HEK293 (cell line): ENCODE data around the gene EFCAB12.

ENCODE experiments used
- CTCF ChIA-PET: fragments of 350-600 bp; formaldehyde crosslinking; extraction: SDS; loops from one replicate; lab custom pipeline; 2021; ENCODE audit warnings: antibody characterized with exemption; lab: Yijun Ruan, JAX
- POLR2A ChIA-PET: fragments of 300-600 bp; formaldehyde crosslinking; extraction: SDS; loops from one replicate; lab custom pipeline; 2020; ENCODE audit warnings: antibody characterized with exemption, inconsistent platforms; lab: Yijun Ruan, JAX
- H3K27ac ChIP-seq: fragments of 200-500 bp; sonication (Bioruptor generic); 2 replicates; pipeline ENCODE4 v1.5.1; 2014; ENCODE audit warnings: low read depth, low read length, control low read depth, inconsistent platforms; ENCODE audit errors: extremely low read depth
- H3K36me3 ChIP-seq, 2 experiments: fragments of 200-500 bp in 1 of 2; sonication (Bioruptor generic) in 1 of 2; 1 replicate in 1 of 2; 2 replicates in 1 of 2; pipeline ENCODE4 v1.5.1; 2014 to 2017; ENCODE audit warnings: inconsistent platforms in 2 of 2, low read length in 2 of 2; ENCODE audit not compliant: control insufficient read depth in 2 of 2, insufficient read depth in 1 of 2
- H3K4me1 ChIP-seq: fragments of 200-500 bp; sonication (Bioruptor generic); 2 replicates; pipeline ENCODE4 v1.5.1; 2014; ENCODE audit warnings: mild to moderate bottlenecking, low read length, inconsistent platforms; ENCODE audit not compliant: control insufficient read depth, insufficient read depth
- H3K4me3 ChIP-seq: 2 replicates; pipeline ENCODE4 v1.5.1; 2011; ENCODE audit warnings: low read depth, mild to moderate bottlenecking, control low read depth, low read length, moderate library complexity
- H3K9me3 ChIP-seq: fragments of 200-500 bp; sonication (Bioruptor generic); 2 replicates; pipeline ENCODE4 v1.5.1; 2014; ENCODE audit warnings: low read depth, low read length, inconsistent platforms; ENCODE audit not compliant: control insufficient read depth, insufficient read depth
- BCL11B ChIP-seq: fragments of 450-650 bp; formaldehyde crosslinking; IDR thresholded peaks from 2 replicates; pipeline ENCODE4 v1.5.1; 2016; ENCODE audit warnings: low read depth, missing biosample characterization, missing genetic modification characterization
- SP2 ChIP-seq: fragments of 450-650 bp; formaldehyde crosslinking; IDR thresholded peaks from 2 replicates; pipeline ENCODE4 v1.5.1; 2016; ENCODE audit warnings: missing biosample characterization, missing genetic modification characterization
- ZBTB17 ChIP-seq: fragments of 450-650 bp; formaldehyde crosslinking; IDR thresholded peaks from 2 replicates; pipeline ENCODE4 v1.5.1; 2016; ENCODE audit warnings: missing biosample characterization, missing genetic modification characterization
- ZFP69B ChIP-seq: fragments of 450-650 bp; formaldehyde crosslinking; IDR thresholded peaks from 2 replicates; pipeline ENCODE4 v1.5.1; 2016; ENCODE audit warnings: missing biosample characterization, missing genetic modification characterization
- ZNF132 ChIP-seq: fragments of 450-650 bp; formaldehyde crosslinking; IDR thresholded peaks from 2 replicates; pipeline ENCODE4 v1.5.1; 2017; ENCODE audit warnings: missing biosample characterization, missing genetic modification characterization, borderline replicate concordance
- ZNF157 ChIP-seq: fragments of 450-650 bp; formaldehyde crosslinking; IDR thresholded peaks from 2 replicates; pipeline ENCODE4 v1.5.1; 2016; ENCODE audit warnings: missing biosample characterization, missing genetic modification characterization
- ZNF2 ChIP-seq: fragments of 450-650 bp; formaldehyde crosslinking; IDR thresholded peaks from 2 replicates; pipeline ENCODE4 v1.5.1; 2016; ENCODE audit warnings: missing biosample characterization, missing genetic modification characterization
- ZNF221 ChIP-seq: fragments of 450-650 bp; formaldehyde crosslinking; IDR thresholded peaks from 2 replicates; pipeline ENCODE4 v1.5.1; 2017; ENCODE audit warnings: missing biosample characterization, missing genetic modification characterization, borderline replicate concordance
- ZNF280C ChIP-seq: fragments of 450-650 bp; formaldehyde crosslinking; IDR thresholded peaks from 2 replicates; pipeline ENCODE4 v1.5.1; 2016; ENCODE audit warnings: missing biosample characterization, missing genetic modification characterization
- ZNF416 ChIP-seq: fragments of 450-650 bp; formaldehyde crosslinking; IDR thresholded peaks from 2 replicates; pipeline ENCODE4 v1.5.1; 2016; ENCODE audit warnings: missing biosample characterization, missing genetic modification characterization
- ZNF623 ChIP-seq: fragments of 450-650 bp; formaldehyde crosslinking; IDR thresholded peaks from 2 replicates; pipeline ENCODE4 v1.5.1; 2016; ENCODE audit warnings: missing biosample characterization, missing genetic modification characterization
- ZNF639 ChIP-seq: fragments of 450-650 bp; formaldehyde crosslinking; IDR thresholded peaks from 2 replicates; pipeline ENCODE4 v1.5.1; 2016; ENCODE audit warnings: missing biosample characterization, missing genetic modification characterization
- ZNF664 ChIP-seq: fragments of 450-650 bp; formaldehyde crosslinking; IDR thresholded peaks from 2 replicates; pipeline ENCODE4 v1.5.1; 2016; ENCODE audit warnings: missing biosample characterization, missing genetic modification characterization
- ZNF76 ChIP-seq: fragments of 450-650 bp; formaldehyde crosslinking; IDR thresholded peaks from 2 replicates; pipeline ENCODE4; 2016; ENCODE audit warnings: low read depth, missing biosample characterization, missing genetic modification characterization, borderline replicate concordance
- ZNF837 ChIP-seq: fragments of 450-650 bp; formaldehyde crosslinking; IDR thresholded peaks from 2 replicates; pipeline ENCODE4 v1.5.1; 2016; ENCODE audit warnings: missing biosample characterization, missing genetic modification characterization
- TF ChIP-seq, protein P1 (sequence below): fragments of 450-650 bp; formaldehyde crosslinking; IDR thresholded peaks from 2 replicates; pipeline ENCODE4 v1.5.1; 2017; ENCODE audit warnings: missing biosample characterization, missing genetic modification characterization
- TF ChIP-seq, protein P2 (sequence below): fragments of 450-650 bp; formaldehyde crosslinking; IDR thresholded peaks from 2 replicates; pipeline ENCODE4 v1.5.1; 2016; ENCODE audit warnings: missing biosample characterization, missing genetic modification characterization

EFCAB12 gene

DNA sequence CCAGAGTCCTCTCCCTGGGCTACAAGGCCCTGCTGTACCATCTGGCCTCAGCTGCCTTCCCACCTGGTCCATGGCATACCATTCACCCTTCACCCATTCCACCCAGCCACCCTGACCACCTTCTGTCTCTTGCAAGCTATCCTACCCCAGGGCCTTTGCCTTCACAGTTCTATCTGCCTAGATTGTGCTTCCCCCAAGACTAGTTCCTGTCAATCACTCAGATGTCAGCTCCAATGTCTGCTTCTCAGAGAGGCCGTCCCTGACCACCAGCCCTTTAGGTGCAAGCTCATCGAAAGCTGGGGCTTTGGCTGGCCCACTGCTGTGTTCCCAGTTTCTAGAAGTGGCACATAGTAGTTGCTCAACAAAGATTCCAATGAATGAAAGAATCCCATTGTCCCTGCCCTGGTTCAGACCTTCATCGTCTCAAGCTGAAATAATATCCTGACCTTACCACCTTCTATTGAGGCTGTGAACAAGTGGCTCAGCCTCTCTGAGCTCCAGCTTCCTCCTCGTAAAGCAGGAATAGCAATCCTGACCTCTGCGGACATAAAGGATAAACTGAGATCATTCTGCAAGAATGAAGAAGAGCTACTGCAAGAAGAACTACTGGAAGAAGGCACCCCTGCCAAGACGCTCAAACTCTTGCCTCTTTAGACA is 15.8 kb downstream of the EFCAB12 start:
- POLR2A ChIA-PET, result interaction anchor here (0.7 to 1.2 kb wide), 2 partner anchors 15 to 27 kb away, joined by 3 to 4 read pairs; partner anchors contain the start of genes EFCAB12, IFT122 and MBD4
- Histone ChIP-seq H3K4me3 (no peak overlapping the region), H3K36me3 (no peaks in the 10 kb centered on the region), H3K4me1 (no peaks in the 10 kb centered on the region; the same call in 1 of the 2 replicates), H3K27ac (no peak overlapping the region), H3K9me3 (no peaks in the 10 kb centered on the region)
- TF ChIP-seq ZFP69B (tag by site-specific recombination) (no peak), ZNF623 (tag by site-specific recombination) (peak; percentile 49; the same call in 1 of the 2 replicates), ZNF639 (tag by site-specific recombination) (no peak), ZNF664 (tag by site-specific recombination) (peak; percentile 79; the same call in 1 of the 2 replicates)
- CTCF ChIA-PET, result interaction anchor here (0.6 to 2.8 kb wide), 2 partner anchors 13 to 499 kb away, joined by 3 to 14 read pairs; no protein-coding TSS in a partner anchor

- Histone ChIP-seq H3K4me1 (no peaks in the 10 kb centered on the region; the same call in 1 of the 2 replicates), H3K27ac (no peak overlapping the region), H3K36me3 (no peaks in the 10 kb centered on the region), H3K9me3 (no peaks in the 10 kb centered on the region), H3K4me3 (no peak overlapping the region)
- TF ChIP-seq BCL11B (no peak), ZNF132 (no peak), ZNF280C (tag by site-specific recombination) (no peak), ZNF837 (tag by site-specific recombination) (no peak), ZNF157 (tag by site-specific recombination) (no peak), ZNF2 (tag by site-specific recombination) (no peak), SP2 (no peak), ZNF416 (no peak), ZFP69B (tag by site-specific recombination) (no peak), ZNF221 (tag by site-specific recombination) (no peak), ZBTB17 (tag by site-specific recombination) (no peak), ZNF76 (no peak)
- TF ChIP-seq, protein P1, sequence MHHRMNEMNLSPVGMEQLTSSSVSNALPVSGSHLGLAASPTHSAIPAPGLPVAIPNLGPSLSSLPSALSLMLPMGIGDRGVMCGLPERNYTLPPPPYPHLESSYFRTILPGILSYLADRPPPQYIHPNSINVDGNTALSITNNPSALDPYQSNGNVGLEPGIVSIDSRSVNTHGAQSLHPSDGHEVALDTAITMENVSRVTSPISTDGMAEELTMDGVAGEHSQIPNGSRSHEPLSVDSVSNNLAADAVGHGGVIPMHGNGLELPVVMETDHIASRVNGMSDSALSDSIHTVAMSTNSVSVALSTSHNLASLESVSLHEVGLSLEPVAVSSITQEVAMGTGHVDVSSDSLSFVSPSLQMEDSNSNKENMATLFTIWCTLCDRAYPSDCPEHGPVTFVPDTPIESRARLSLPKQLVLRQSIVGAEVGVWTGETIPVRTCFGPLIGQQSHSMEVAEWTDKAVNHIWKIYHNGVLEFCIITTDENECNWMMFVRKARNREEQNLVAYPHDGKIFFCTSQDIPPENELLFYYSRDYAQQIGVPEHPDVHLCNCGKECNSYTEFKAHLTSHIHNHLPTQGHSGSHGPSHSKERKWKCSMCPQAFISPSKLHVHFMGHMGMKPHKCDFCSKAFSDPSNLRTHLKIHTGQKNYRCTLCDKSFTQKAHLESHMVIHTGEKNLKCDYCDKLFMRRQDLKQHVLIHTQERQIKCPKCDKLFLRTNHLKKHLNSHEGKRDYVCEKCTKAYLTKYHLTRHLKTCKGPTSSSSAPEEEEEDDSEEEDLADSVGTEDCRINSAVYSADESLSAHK (tag by site-specific recombination), result no peak
- TF ChIP-seq, protein P2, sequence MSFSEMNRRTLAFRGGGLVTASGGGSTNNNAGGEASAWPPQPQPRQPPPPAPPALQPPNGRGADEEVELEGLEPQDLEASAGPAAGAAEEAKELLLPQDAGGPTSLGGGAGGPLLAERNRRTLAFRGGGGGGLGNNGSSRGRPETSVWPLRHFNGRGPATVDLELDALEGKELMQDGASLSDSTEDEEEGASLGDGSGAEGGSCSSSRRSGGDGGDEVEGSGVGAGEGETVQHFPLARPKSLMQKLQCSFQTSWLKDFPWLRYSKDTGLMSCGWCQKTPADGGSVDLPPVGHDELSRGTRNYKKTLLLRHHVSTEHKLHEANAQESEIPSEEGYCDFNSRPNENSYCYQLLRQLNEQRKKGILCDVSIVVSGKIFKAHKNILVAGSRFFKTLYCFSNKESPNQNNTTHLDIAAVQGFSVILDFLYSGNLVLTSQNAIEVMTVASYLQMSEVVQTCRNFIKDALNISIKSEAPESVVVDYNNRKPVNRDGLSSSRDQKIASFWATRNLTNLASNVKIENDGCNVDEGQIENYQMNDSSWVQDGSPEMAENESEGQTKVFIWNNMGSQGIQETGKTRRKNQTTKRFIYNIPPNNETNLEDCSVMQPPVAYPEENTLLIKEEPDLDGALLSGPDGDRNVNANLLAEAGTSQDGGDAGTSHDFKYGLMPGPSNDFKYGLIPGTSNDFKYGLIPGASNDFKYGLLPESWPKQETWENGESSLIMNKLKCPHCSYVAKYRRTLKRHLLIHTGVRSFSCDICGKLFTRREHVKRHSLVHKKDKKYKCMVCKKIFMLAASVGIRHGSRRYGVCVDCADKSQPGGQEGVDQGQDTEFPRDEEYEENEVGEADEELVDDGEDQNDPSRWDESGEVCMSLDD (tag by site-specific recombination), result no peak
- CTCF ChIA-PET, result interaction anchor here (1.0 kb wide), 1 partner anchor 11 kb away, joined by 3 read pairs; no protein-coding TSS in a partner anchor
- POLR2A ChIA-PET, result no interaction called here
Measured at GRCh38 chr3:129410971-129411370, 17.5 kb downstream of the EFCAB12 start.
